Keratinocyte (primary cell): ENCODE measurements around the gene SLC35B2.

ENCODE experiments used
- EZH2 ChIP-seq: IDR thresholded peaks from one replicate; pipeline ENCODE4 v1.6.1; 2012; ENCODE audit warnings: inconsistent platforms, mild to moderate bottlenecking, low read length, moderate library complexity
- TF ChIP-seq, protein P1 (sequence below), 3 experiments: IDR thresholded peaks in 1 of 3; conservative IDR thresholded peaks in 1 of 3; optimal IDR thresholded peaks in 1 of 3; 2 replicates in 2 of 3; 3 replicates in 1 of 3; pipeline versions ENCODE3 to v1.5.1; 2011; ENCODE audit warnings: low read length in 3 of 3, mild to moderate bottlenecking in 3 of 3, moderate library complexity in 2 of 3, control low read depth in 1 of 3, inconsistent platforms in 1 of 3; ENCODE audit not compliant: insufficient read depth in 2 of 3; ENCODE audit errors: extremely low read depth in 1 of 3

DNA sequence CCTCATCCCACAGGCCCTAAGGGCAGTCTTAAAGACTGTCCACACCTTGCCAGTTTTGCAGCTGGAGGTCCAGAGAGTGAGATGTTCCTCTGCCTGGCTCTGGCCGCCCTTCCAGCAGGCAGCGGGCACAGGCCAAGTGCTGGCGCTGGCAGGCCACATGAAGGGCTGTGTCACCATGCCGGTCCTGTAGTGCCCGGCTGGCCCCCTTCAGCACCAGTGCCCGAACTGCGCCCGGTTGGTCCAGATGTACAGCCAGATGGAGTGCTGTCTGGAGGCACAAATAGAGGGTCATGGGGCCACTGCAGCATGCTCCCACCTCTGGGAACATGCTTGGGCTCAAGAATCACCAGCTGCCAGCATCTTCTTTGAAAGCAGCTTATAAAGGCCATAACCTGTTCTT lies 4.3 kb upstream of the SLC35B2 start:
- TF ChIP-seq, protein P1, sequence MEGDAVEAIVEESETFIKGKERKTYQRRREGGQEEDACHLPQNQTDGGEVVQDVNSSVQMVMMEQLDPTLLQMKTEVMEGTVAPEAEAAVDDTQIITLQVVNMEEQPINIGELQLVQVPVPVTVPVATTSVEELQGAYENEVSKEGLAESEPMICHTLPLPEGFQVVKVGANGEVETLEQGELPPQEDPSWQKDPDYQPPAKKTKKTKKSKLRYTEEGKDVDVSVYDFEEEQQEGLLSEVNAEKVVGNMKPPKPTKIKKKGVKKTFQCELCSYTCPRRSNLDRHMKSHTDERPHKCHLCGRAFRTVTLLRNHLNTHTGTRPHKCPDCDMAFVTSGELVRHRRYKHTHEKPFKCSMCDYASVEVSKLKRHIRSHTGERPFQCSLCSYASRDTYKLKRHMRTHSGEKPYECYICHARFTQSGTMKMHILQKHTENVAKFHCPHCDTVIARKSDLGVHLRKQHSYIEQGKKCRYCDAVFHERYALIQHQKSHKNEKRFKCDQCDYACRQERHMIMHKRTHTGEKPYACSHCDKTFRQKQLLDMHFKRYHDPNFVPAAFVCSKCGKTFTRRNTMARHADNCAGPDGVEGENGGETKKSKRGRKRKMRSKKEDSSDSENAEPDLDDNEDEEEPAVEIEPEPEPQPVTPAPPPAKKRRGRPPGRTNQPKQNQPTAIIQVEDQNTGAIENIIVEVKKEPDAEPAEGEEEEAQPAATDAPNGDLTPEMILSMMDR (optimal IDR thresholded peaks at IDR 0.05 in 1 of 3, IDR thresholded peaks at IDR 0.05 in 1 of 3, conservative IDR thresholded peaks at IDR 0.05 in 1 of 3; ENCODE audit: extremely low read depth in 1 of 3, insufficient read depth in 2 of 3, low read length in 3 of 3), result no peak
- TF ChIP-seq EZH2, result no peak
